H1 (cell line): ENCODE data around the gene DNTT. TPM values are rescaled to one million over a fixed set of nuclear protein-coding genes. Genes with fewer than 3 reads are reported as not detected.

Source experiments
- CTCF ChIA-PET: fragments of 300-600 bp; sonication (Branson Sonifier 250); formaldehyde crosslinking; loops from one replicate; lab custom pipeline; 2021; ENCODE audit not compliant: partially characterized antibody; lab: Charles Lee
- POLR2A ChIA-PET: fragments of 300-600 bp; sonication (Branson Sonifier 250); formaldehyde crosslinking; loops from one replicate; lab custom pipeline; 2021; ENCODE audit warnings: inconsistent platforms; ENCODE audit not compliant: partially characterized antibody; lab: Charles Lee
- DNase-seq, 2 experiments: peaks; one replicate each; pipeline versions ENCODE4 v3.0.0 to v3.0.0-alpha.2; 2010 to 2022; ENCODE audit warnings: low spot score in 2 of 2, low read depth in 1 of 2, mixed read lengths in 1 of 2
- FAIRE-seq: peaks from 2 replicates; lab custom pipeline; 2011; peaks lifted over from hg19 to GRCh38; lab: Jason Lieb, UNC
- H2AFZ ChIP-seq: 2 replicates; pipeline ENCODE4 v1.8.1; 2012; ENCODE audit warnings: low read length, inconsistent platforms
- H2AK5ac ChIP-seq: 2 replicates; pipeline ENCODE4 v1.6.1; 2013; ENCODE audit warnings: low read depth, low read length
- H2BK120ac ChIP-seq: replicated peaks from 2 replicates; pipeline ENCODE3; 2013; ENCODE audit warnings: low read depth, low read length, inconsistent platforms
- H2BK12ac ChIP-seq: 2 replicates; pipeline ENCODE4 v1.6.1; 2013; ENCODE audit warnings: low read depth, low read length
- H2BK15ac ChIP-seq: 2 replicates; pipeline ENCODE4 v1.6.1; 2013; ENCODE audit warnings: low read length
- H2BK20ac ChIP-seq: 2 replicates; pipeline ENCODE4 v1.6.1; 2013; ENCODE audit warnings: low read length
- H2BK5ac ChIP-seq: 2 replicates; pipeline ENCODE4 v1.6.1; 2013; ENCODE audit warnings: low read depth, low read length
- H3K14ac ChIP-seq: 2 replicates; pipeline ENCODE4 v1.6.1; 2013; ENCODE audit warnings: inconsistent platforms; ENCODE audit not compliant: insufficient read length
- H3K18ac ChIP-seq: 2 replicates; pipeline ENCODE4 v1.6.1; 2013; ENCODE audit warnings: low read length; ENCODE audit errors: extremely low read depth
- H3K23ac ChIP-seq: 2 replicates; pipeline ENCODE4 v1.6.1; 2013; ENCODE audit warnings: inconsistent platforms; ENCODE audit not compliant: insufficient read length
- H3K23me2 ChIP-seq: 2 replicates; pipeline ENCODE4 v1.6.1; 2013; ENCODE audit warnings: low read depth, low read length
- H3K27ac ChIP-seq: 2 replicates; pipeline ENCODE4 v1.6.1; 2011; ENCODE audit warnings: low read depth, low read length, inconsistent platforms
- H3K27me3 ChIP-seq, 4 experiments: replicated peaks in 1 of 4; 1 replicate in 1 of 4; 2 replicates in 3 of 4; pipeline versions ENCODE4 v1.6.1 to v1.8.1; 2011 to 2013; ENCODE audit warnings: low read length in 3 of 4, mild to moderate bottlenecking in 3 of 4, inconsistent platforms in 2 of 4, mixed read lengths in 2 of 4, moderate library complexity in 1 of 4; ENCODE audit not compliant: control insufficient read depth in 3 of 4, insufficient read depth in 3 of 4; ENCODE audit errors: extremely low read depth in 1 of 4
- H3K36me3 ChIP-seq, 4 experiments: 2 replicates each; pipeline versions ENCODE4 v1.6.1 to v1.8.1; 2011 to 2013; ENCODE audit warnings: mild to moderate bottlenecking in 4 of 4, low read length in 3 of 4, moderate library complexity in 2 of 4, control low read depth in 1 of 4, inconsistent platforms in 1 of 4; ENCODE audit not compliant: insufficient read depth in 4 of 4, control insufficient read depth in 2 of 4
- H3K4ac ChIP-seq: replicated peaks from 2 replicates; pipeline ENCODE3; 2013; ENCODE audit warnings: low read length, low read depth, mixed read lengths, inconsistent platforms; ENCODE audit not compliant: insufficient read length
- H3K4me1 ChIP-seq, 4 experiments: replicated peaks in 1 of 4; 1 replicate in 1 of 4; 2 replicates in 3 of 4; pipeline versions ENCODE4 v1.6.1 to v1.8.1; 2011 to 2013; ENCODE audit warnings: low read length in 3 of 4, inconsistent platforms in 2 of 4, mixed read lengths in 1 of 4; ENCODE audit not compliant: insufficient read depth in 4 of 4, control insufficient read depth in 3 of 4
- H3K4me2 ChIP-seq, 2 experiments: 2 replicates each; pipeline versions ENCODE4 v1.6.1 to v1.8.1; 2011 to 2013; ENCODE audit warnings: low read depth in 2 of 2, low read length in 2 of 2, control low read depth in 1 of 2, inconsistent platforms in 1 of 2, mild to moderate bottlenecking in 1 of 2; ENCODE audit not compliant: insufficient read depth in 1 of 2
- H3K4me3 ChIP-seq, 4 experiments: fragments of 200-600, 300-600 bp in 1 of 4; sonication (generic), shearing (Covaris generic), sonication (Bioruptor Twin) in 1 of 4; 2 replicates each; pipeline versions ENCODE4 v1.5.1 to v1.8.1; 2011 to 2016; ENCODE audit warnings: low read length in 4 of 4, low read depth in 3 of 4, control low read depth in 2 of 4, inconsistent platforms in 2 of 4, mild to moderate bottlenecking in 2 of 4, mixed read lengths in 1 of 4, moderate library complexity in 1 of 4; ENCODE audit not compliant: insufficient read depth in 2 of 4; ENCODE audit errors: extremely low read depth in 1 of 4
- H3K56ac ChIP-seq: replicated peaks from 2 replicates; pipeline ENCODE3; 2013; ENCODE audit warnings: low read depth, mild to moderate bottlenecking, mixed read lengths, low read length, inconsistent platforms; ENCODE audit not compliant: insufficient read length
- H3K79me1 ChIP-seq: 2 replicates; pipeline ENCODE4 v1.6.1; 2013; ENCODE audit warnings: low read depth, low read length, control low read depth
- H3K79me2 ChIP-seq, 2 experiments: 2 replicates each; pipeline versions ENCODE4 v1.6.1 to v1.8.1; 2012 to 2013; ENCODE audit warnings: low read length in 2 of 2, mild to moderate bottlenecking in 2 of 2, inconsistent platforms in 1 of 2; ENCODE audit not compliant: insufficient read depth in 2 of 2, control insufficient read depth in 1 of 2
- H3K9ac ChIP-seq, 4 experiments: replicated peaks in 1 of 4; 1 replicate in 1 of 4; 2 replicates in 3 of 4; pipeline versions ENCODE4 v1.6.1 to v1.8.1; 2011 to 2013; ENCODE audit warnings: low read depth in 3 of 4, low read length in 3 of 4, control low read depth in 2 of 4, mild to moderate bottlenecking in 2 of 4, moderate library complexity in 2 of 4, inconsistent platforms in 1 of 4; ENCODE audit errors: extremely low read depth in 1 of 4
- H3K9me3 ChIP-seq, 2 experiments: 2 replicates each; pipeline versions ENCODE4 v1.6.1 to v1.8.1; 2012 to 2013; ENCODE audit warnings: mild to moderate bottlenecking in 2 of 2, moderate library complexity in 2 of 2, control low read depth in 1 of 2, inconsistent platforms in 1 of 2, low read depth in 1 of 2, low read length in 1 of 2, mixed read lengths in 1 of 2; ENCODE audit not compliant: insufficient read depth in 2 of 2
- H4K20me1 ChIP-seq, 2 experiments: replicated peaks in 1 of 2; 2 replicates each; pipeline versions ENCODE3 to v1.8.1; 2011 to 2013; ENCODE audit warnings: inconsistent platforms in 2 of 2, low read length in 2 of 2, mild to moderate bottlenecking in 1 of 2; ENCODE audit not compliant: insufficient read depth in 2 of 2, control insufficient read depth in 1 of 2
- H4K5ac ChIP-seq: 2 replicates; pipeline ENCODE4 v1.6.1; 2013; ENCODE audit warnings: low read length, low read depth, mixed read lengths, inconsistent platforms; ENCODE audit not compliant: insufficient read length
- H4K8ac ChIP-seq: 2 replicates; pipeline ENCODE4 v1.8.0; 2013; ENCODE audit warnings: mild to moderate bottlenecking, moderate library complexity, low read length, inconsistent platforms; ENCODE audit not compliant: insufficient read depth; ENCODE audit errors: extremely low read depth
- H4K91ac ChIP-seq: replicated peaks from 2 replicates; pipeline ENCODE3; 2013; ENCODE audit warnings: low read length, mixed read lengths, inconsistent platforms; ENCODE audit not compliant: insufficient read length
- CBX8 ChIP-seq: fragments of 300-800, 300-1000 bp; sonication (generic); IDR thresholded peaks from 2 replicates; pipeline ENCODE4 v1.7.1; 2016; ENCODE audit warnings: low read depth, low read length, borderline replicate concordance
- NRF1 ChIP-seq: IDR thresholded peaks from 2 replicates; pipeline ENCODE4 v1.6.1; 2011; ENCODE audit warnings: mild to moderate bottlenecking, low read depth, low read length, improper control_type of control experiment
- RAD21 ChIP-seq, 2 experiments: IDR thresholded peaks in 1 of 2; conservative IDR thresholded peaks in 1 of 2; 2 replicates each; pipeline ENCODE4 v1.6.1; 2011; ENCODE audit warnings: low read depth in 2 of 2, low read length in 2 of 2, improper control_type of control experiment in 1 of 2, inconsistent platforms in 1 of 2, mild to moderate bottlenecking in 1 of 2, moderate library complexity in 1 of 2
- SIN3A ChIP-seq, 2 experiments: IDR thresholded peaks in 1 of 2; conservative IDR thresholded peaks in 1 of 2; 2 replicates each; pipeline ENCODE4 v1.6.1; 2011 to 2012; ENCODE audit warnings: low read length in 2 of 2, improper control_type of control experiment in 1 of 2, low read depth in 1 of 2, mild to moderate bottlenecking in 1 of 2
- SP2 ChIP-seq: IDR thresholded peaks from 2 replicates; pipeline ENCODE4 v1.6.1; 2012; ENCODE audit warnings: mild to moderate bottlenecking, low read length, inconsistent platforms
- SP4 ChIP-seq: IDR thresholded peaks from 2 replicates; pipeline ENCODE4 v1.6.1; 2012; ENCODE audit warnings: low read length, inconsistent platforms
- WGBS, 2 experiments: shearing (Covaris generic) in 1 of 2; methylation state at CpG; one replicate each; pipeline versions ENCODE4 v1.1.6 to v1.1.7; 2013 to 2015; ENCODE audit warnings: low lambda C conversion rate in 2 of 2, mixed read lengths in 2 of 2, inconsistent platforms in 1 of 2, low coverage in 1 of 2, missing lambda C conversion rate in 1 of 2; ENCODE audit not compliant: insufficient replicate concordance in 2 of 2, insufficient coverage in 1 of 2, insufficient read length in 1 of 2; ENCODE audit errors: extremely low coverage in 1 of 2, missing lambda C conversion rate in 1 of 2; 5-methylcytosine and 5-hydroxymethylcytosine counted together
- polyA plus RNA-seq, 7 experiments: library from polyadenylated mRNA; depleted of rRNA in 3 of 7; stranded (reverse) in 5 of 7; unstranded in 2 of 7; fragments of >200 nt in 5 of 7; fragments of 200-250 nt in 2 of 7; gene quantifications; 1 replicate in 5 of 7; 2 replicates in 1 of 7; 4 replicates in 1 of 7; pipeline versions ENCODE4 v1.2.1 to v1.2.3, GENCODE V29; 2011 to 2013; ENCODE audit warnings: missing spikeins in 2 of 7, mixed read lengths in 2 of 7
- total RNA-seq: library from RNA; stranded (reverse); fragmentation: NEBNext Ultra II Directional; extraction: Animal tissue kit (Norgen Biotek cat#: 25700); gene quantifications from 2 replicates; pipeline ENCODE4 v1.2.1, GENCODE V29; 2021

The DNTT gene
- total and polyA plus RNA-seq, 2 of the 8 experiments (the other 6 are each of a cell fraction or from before 2014, with no cell fraction given), result not detected

DNA sequence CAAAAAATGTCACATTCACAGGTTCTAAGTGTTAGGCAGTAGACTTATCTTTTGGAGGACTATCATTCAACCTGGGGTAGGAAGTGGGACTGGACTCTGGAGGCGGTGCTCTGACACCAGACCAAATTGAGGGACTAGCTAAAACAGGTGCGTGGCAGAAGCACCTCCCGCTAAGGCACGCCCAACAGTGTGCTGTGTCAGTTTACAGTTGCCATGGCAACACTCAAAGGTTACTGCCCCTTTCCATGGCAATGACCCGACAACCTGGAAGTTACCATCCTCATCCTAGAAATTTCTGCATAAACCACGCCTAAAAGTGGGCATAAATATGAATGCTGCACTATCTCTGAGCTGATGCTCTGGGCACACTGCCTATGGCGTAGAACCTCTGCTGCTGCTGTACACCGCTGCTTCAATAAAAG is 18.9 kb upstream of the DNTT start:
- no peak overlapping the region for H4K5ac ChIP-seq
- peak in 1 of 2 experiments; percentile 57 for DNase-seq
- no peaks in the 10 kb centered on the region for H3K79me2 ChIP-seq
- ChIA-PET CTCF (interaction anchor here (1.0 to 4.9 kb wide), 5 partner anchors 17 to 269 kb away, joined by 3 to 38 read pairs (median 6); no protein-coding TSS in a partner anchor), POLR2A (interaction anchor here (1.3 kb wide), 1 partner anchor 155 kb away, joined by 6 read pairs; the partner anchor contains the start of gene ZNF518A)
- no peak overlapping the region for H2AFZ ChIP-seq
- H3K18ac ChIP-seq, result no peak overlapping the region
- no peak overlapping the region for H3K27ac ChIP-seq
- H4K91ac ChIP-seq, result no peak overlapping the region
- no peak overlapping the region for H2BK5ac ChIP-seq
- H3K4me1 ChIP-seq, result peaks cover 0 to 3% (median 0%) of the 10 kb centered on the region in 4 experiments; a peak in 2 of 7 replicates
- H2BK15ac ChIP-seq, result no peak overlapping the region
- no peak overlapping the region for H2BK12ac ChIP-seq
- no peak overlapping the region for H3K9ac ChIP-seq
- no peak overlapping the region for H2BK20ac ChIP-seq
- H3K56ac ChIP-seq, result no peak overlapping the region
- no peak overlapping the region for H2BK120ac ChIP-seq
- no peaks in the 10 kb centered on the region for H3K23me2 ChIP-seq
- H3K36me3 ChIP-seq, result no peaks in the 10 kb centered on the region
- TF ChIP-seq SIN3A (conservative IDR thresholded peaks at IDR 0.05 in 1 of 2, IDR thresholded peaks at IDR 0.05 in 1 of 2; ENCODE audit: low read depth in 1 of 2, low read length in 2 of 2) (peak in 1 of 2 experiments; percentile 64; a peak in 1 of 4 replicates), SP4 (no peak), CBX8 (no peak), RAD21 (IDR thresholded peaks at IDR 0.05 in 1 of 2, conservative IDR thresholded peaks at IDR 0.05 in 1 of 2; ENCODE audit: low read depth in 2 of 2, low read length in 2 of 2) (no peak), NRF1 (no peak), SP2 (no peak)
- no peak overlapping the region for H3K14ac ChIP-seq
- H3K4ac ChIP-seq, result no peak overlapping the region
- no peak overlapping the region for H3K4me2 ChIP-seq
- no peaks in the 10 kb centered on the region for H3K79me1 ChIP-seq
- no peaks in the 10 kb centered on the region for H3K9me3 ChIP-seq
- no peaks in the 10 kb centered on the region for H4K20me1 ChIP-seq
- H4K8ac ChIP-seq, result no peak overlapping the region
- FAIRE-seq, result peak; percentile 73
- no peak overlapping the region for H2AK5ac ChIP-seq
- peaks cover 0 to 2% (median 0%) of the 10 kb centered on the region in 4 experiments; a peak in 1 of 7 replicates for H3K27me3 ChIP-seq
- no peak overlapping the region for H3K4me3 ChIP-seq
- 50% methylated on average over 8 of the region's 8 CpGs; no CpG with 5 or more reads in 1 of the 2 experiments for WGBS, 2 experiments
- no peak overlapping the region for H3K23ac ChIP-seq
